ENCODE results near the gene MORN5.

Gene MORN5

DNA sequence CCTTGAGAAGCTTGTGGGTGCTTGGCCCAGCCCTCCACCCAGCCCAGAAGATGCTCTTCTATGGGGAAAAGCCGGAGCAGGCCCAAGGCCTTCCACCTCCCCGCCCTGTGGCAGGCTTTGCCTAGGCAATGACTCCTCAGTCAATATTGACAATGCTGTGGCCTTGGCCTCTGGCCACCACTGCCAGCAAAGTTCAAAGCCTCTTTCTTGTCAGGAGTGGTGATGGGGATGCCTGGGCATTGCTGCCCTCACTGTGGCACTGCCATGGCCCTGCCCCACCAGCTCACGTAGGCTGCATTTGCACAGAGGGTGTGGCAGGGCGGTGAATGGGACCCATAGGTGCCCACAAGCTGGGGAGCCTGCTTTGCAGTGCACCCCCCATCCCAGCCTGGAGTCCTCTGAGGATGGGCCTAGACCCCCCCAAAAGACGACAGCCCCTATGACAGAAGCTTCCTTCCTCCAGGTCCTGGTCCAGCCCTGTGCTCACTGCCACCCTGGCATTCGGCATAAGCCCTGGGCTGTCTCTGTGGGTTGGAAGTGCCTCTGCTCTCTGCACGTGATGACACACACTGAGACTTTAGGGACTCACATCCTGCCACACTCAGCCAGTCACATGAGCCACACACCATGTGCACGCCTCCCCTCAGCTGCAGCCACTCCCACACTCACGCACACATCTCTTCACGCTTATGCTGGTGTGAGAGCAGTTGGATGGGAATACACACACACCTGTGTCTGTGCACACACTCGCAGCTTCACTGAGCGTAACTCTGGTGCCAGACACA, 31.1 kb downstream of the MORN5 start:
- no peak overlapping the region for H3K4me3 ChIP-seq (ENCODE audit: low read length)
- peak; percentile 49 for DNase-seq (ENCODE audit: low read depth)
- TF ChIP-seq, protein P1, sequence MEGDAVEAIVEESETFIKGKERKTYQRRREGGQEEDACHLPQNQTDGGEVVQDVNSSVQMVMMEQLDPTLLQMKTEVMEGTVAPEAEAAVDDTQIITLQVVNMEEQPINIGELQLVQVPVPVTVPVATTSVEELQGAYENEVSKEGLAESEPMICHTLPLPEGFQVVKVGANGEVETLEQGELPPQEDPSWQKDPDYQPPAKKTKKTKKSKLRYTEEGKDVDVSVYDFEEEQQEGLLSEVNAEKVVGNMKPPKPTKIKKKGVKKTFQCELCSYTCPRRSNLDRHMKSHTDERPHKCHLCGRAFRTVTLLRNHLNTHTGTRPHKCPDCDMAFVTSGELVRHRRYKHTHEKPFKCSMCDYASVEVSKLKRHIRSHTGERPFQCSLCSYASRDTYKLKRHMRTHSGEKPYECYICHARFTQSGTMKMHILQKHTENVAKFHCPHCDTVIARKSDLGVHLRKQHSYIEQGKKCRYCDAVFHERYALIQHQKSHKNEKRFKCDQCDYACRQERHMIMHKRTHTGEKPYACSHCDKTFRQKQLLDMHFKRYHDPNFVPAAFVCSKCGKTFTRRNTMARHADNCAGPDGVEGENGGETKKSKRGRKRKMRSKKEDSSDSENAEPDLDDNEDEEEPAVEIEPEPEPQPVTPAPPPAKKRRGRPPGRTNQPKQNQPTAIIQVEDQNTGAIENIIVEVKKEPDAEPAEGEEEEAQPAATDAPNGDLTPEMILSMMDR (IDR thresholded peaks at IDR 0.05; ENCODE audit: insufficient read depth, low read depth, low read length, missing control alignments), result no peak

DNA sequence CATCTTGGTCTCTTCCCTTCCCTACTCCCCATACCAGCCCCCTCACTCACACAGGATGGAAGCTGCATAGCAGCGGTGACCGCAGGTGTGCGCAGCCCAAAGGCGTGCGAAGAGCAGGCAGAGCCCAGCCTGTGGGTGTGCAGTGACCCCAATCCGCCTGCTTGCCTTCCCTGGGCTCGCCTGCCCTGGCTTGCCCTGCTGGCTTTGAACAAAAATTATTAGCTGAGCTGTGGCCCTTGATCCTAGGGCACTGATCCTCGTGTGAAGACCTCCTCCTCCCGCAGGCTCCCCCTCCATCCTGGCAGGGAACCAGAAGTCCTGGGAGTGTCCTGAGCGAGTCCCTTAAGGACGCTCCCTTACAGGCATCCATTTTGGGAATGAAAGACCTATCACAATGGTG, 31.9 kb downstream of the MORN5 start:
- TF ChIP-seq, protein P1 (IDR thresholded peaks at IDR 0.05; ENCODE audit: insufficient read depth, low read depth, low read length, missing control alignments), result no peak
- peak; percentile 52 for DNase-seq (ENCODE audit: low read depth)
- H3K4me3 ChIP-seq (ENCODE audit: low read length), result no peak overlapping the region

DNA sequence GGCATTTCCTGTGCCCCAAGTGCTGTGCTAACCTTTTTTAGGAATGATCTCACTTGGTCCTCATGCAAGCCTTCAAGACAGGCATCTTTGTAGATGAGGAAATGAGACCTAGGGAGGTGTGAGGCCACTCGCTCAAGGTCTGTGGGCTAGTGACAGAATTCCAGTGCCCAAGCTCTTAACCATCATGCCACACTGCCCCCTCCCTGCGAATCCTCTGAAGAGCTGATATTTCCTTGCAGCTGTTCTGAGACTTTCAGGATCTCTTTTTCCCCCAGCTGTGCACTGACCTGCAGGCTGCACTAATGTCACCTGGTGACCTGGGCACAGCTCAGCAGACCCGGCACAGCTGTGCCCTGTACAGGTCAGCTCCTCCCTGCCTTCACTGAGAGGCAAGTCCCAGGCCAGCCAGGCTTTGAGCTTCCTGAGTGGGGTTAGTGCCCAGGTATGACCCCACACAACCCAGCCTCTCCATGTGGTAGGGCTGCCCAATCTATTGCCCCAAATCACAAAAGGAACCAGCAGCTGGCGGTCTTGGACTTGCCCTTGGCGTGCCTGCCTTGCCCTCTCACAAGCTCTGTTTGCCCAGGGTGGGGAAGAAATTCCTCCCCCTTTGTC, 32.7 kb downstream of the MORN5 start:
- no peak for DNase-seq (ENCODE audit: low read depth)
- TF ChIP-seq, protein P1 (IDR thresholded peaks at IDR 0.05; ENCODE audit: insufficient read depth, low read depth, low read length, missing control alignments), result no peak
- H3K4me3 ChIP-seq (ENCODE audit: low read length), result no peak overlapping the region

- DNase-seq (ENCODE audit: low read depth), result no peak
- no peak overlapping the region for H3K4me3 ChIP-seq (ENCODE audit: low read length)
- TF ChIP-seq, protein P1 (IDR thresholded peaks at IDR 0.05; ENCODE audit: insufficient read depth, low read depth, low read length, missing control alignments), result no peak
These were observed 33.3 kb downstream of the MORN5 start for GRCh38 chr9:122192914-122193525.

DNA sequence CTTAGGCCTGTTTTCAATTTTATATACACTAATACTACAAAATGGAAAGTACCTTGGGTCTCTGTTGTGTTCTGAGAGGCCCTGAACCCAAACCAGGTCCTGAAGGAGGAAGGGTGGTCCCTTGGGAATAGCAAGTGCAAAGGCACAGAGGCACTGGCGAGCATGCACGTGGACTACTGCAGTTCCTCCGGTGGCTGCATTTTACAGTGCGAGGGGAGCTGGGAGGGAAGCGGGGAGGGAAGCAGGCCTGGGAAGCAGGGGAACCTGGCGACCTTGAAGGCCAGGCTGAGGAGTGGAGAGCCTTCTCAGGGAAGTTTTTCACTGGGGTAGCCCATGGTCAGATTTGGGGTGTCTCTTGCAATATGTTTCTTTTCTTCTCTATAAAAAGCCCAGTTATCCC, 33.9 kb downstream of the MORN5 start:
- TF ChIP-seq, protein P1 (IDR thresholded peaks at IDR 0.05; ENCODE audit: insufficient read depth, low read depth, low read length, missing control alignments), result no peak
- no peak overlapping the region for H3K4me3 ChIP-seq (ENCODE audit: low read length)
- no peak for DNase-seq (ENCODE audit: low read depth)

GRCh38 chr9:122195875-122196274, 36.2 kb downstream of the MORN5 start:
- TF ChIP-seq, protein P1 (IDR thresholded peaks at IDR 0.05; ENCODE audit: insufficient read depth, low read depth, low read length, missing control alignments), result no peak
- no peak overlapping the region for H3K4me3 ChIP-seq (ENCODE audit: low read length)
- no peak for DNase-seq (ENCODE audit: low read depth)
